Right lobe of liver (tissue), 4 donors: ENCODE results near the gene CUBN.

ENCODE experiments used
- POLR2A ChIP-seq: fragments of 450-650 bp; IDR thresholded peaks from one replicate; pipeline ENCODE4 v1.6.1; 2017; ENCODE audit warnings: antibody characterized with exemption, mild to moderate bottlenecking
- TF ChIP-seq, protein P1 (sequence below), 4 donors: fragments of 200-600 bp in 3 of 4; fragments of 450-650 bp in 1 of 4; IDR thresholded peaks; one replicate each; pipeline versions ENCODE4 v1.5.1 to v1.8.0; 2016 to 2022; ENCODE audit warnings: antibody characterized with exemption in 4 of 4, mild to moderate bottlenecking in 2 of 4
- donor health status: DM: no; HTN: no; CAD: no.
- donor health status: DM: no; HTN: no; CAD: no.
- donor health status: DM: no; HTN: yes; CAD: no.

DNA sequence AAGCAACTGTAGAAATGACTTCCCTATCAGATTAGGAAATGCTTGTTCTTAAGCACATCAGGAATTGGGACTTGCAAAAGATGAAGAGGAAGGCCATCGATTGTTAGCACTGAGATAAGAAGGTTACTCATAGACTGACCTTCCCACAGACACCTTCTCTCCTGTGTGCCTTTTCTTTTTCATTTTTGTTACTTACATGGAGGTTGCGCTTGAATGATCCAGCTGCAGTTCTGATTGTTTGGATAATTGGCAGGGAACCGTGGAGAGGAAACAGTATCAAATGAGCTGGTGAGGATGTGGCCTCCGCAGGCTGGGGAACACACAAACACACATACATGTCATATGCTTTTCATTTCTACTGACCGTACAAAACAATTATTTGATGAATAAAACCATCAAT lies 177.5 kb downstream of the CUBN start:
- TF ChIP-seq, protein P1, sequence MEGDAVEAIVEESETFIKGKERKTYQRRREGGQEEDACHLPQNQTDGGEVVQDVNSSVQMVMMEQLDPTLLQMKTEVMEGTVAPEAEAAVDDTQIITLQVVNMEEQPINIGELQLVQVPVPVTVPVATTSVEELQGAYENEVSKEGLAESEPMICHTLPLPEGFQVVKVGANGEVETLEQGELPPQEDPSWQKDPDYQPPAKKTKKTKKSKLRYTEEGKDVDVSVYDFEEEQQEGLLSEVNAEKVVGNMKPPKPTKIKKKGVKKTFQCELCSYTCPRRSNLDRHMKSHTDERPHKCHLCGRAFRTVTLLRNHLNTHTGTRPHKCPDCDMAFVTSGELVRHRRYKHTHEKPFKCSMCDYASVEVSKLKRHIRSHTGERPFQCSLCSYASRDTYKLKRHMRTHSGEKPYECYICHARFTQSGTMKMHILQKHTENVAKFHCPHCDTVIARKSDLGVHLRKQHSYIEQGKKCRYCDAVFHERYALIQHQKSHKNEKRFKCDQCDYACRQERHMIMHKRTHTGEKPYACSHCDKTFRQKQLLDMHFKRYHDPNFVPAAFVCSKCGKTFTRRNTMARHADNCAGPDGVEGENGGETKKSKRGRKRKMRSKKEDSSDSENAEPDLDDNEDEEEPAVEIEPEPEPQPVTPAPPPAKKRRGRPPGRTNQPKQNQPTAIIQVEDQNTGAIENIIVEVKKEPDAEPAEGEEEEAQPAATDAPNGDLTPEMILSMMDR (IDR thresholded peaks at IDR 0.05): no peak
- no peak for TF ChIP-seq POLR2A
